GM19351 (cell line): ENCODE results near the gene CD82.
"Not testable (repeated sequence)": the region's sequence is repeated elsewhere in the genome, so short reads cannot be mapped to it uniquely, and the experiment has no call there.

ENCODE experiments used
- ATAC-seq: cut with Tn5 transposase; IDR thresholded peaks from one replicate; pipeline ENCODE4 v1.9.1; 2021; ENCODE audit warnings: mild to moderate bottlenecking, moderate library complexity; ENCODE audit not compliant: unreplicated experiment

Gene CD82

GRCh38 chr11:44628730-44629700 is 63.6 kb downstream of the CD82 start:
- ATAC-seq, result no peak

- ATAC-seq, result no peak
Observed at GRCh38 chr11:44629732-44630345, 64.4 kb downstream of the CD82 start.

- no peak for ATAC-seq
Observed at GRCh38 chr11:44630511-44631210, 65.2 kb downstream of the CD82 start.

GRCh38 chr11:44631831-44632230 is 66.4 kb downstream of the CD82 start:
- no peak for ATAC-seq

GRCh38 chr11:44632466-44633123 is 67.1 kb downstream of the CD82 start:
- no peak for ATAC-seq

- ATAC-seq, result no peak
Observed at GRCh38 chr11:44633641-44634040, 68.2 kb downstream of the CD82 start.

GRCh38 chr11:44634401-44635281 is 69.2 kb downstream of the CD82 start:
- no peak for ATAC-seq

GRCh38 chr11:44637487-44637886 is 72.0 kb downstream of the CD82 start:
- no peak for ATAC-seq

- no peak for ATAC-seq
Observed at GRCh38 chr11:44638032-44638431, 72.6 kb downstream of the CD82 start.

- ATAC-seq, result no peak
Observed at GRCh38 chr11:44643217-44643616, 77.8 kb downstream of the CD82 start.

- no peak for ATAC-seq
Observed at GRCh38 chr11:44645827-44646226, 80.4 kb downstream of the CD82 start.

GRCh38 chr11:44647255-44647955 is 81.9 kb downstream of the CD82 start:
- not testable (repeated sequence) for ATAC-seq

GRCh38 chr11:44648109-44648508 is 82.6 kb downstream of the CD82 start:
- no peak for ATAC-seq

GRCh38 chr11:44651535-44652155 is 86.2 kb downstream of the CD82 start:
- no peak for ATAC-seq

- no peak for ATAC-seq
Observed at GRCh38 chr11:44652901-44653644, 87.6 kb downstream of the CD82 start.

GRCh38 chr11:44654057-44654456 is 88.6 kb downstream of the CD82 start:
- ATAC-seq, result no peak

- ATAC-seq, result no peak
Observed at GRCh38 chr11:44654596-44654995, 89.1 kb downstream of the CD82 start.

- no peak for ATAC-seq
Observed at GRCh38 chr11:44657836-44658505, 92.5 kb downstream of the CD82 start.
